HL-60 (cell line): ENCODE results near the gene PCSK5.

ENCODE experiments used
- DNase-seq, 2 experiments: peaks; one replicate each; pipeline ENCODE4 v3.0.0-alpha.2; 2010 to 2020; ENCODE audit warnings: low read depth in 1 of 2, low spot score in 1 of 2
- H3K27ac ChIP-seq: fragments of 250-450 bp; sonication (Bioruptor Pico); replicated peaks from 2 replicates; pipeline ENCODE4 v1.5.1; 2020; ENCODE audit warnings: mild to moderate bottlenecking, moderate library complexity
- H3K27me3 ChIP-seq: fragments of 250-450 bp; sonication (Bioruptor Pico); 2 replicates; pipeline ENCODE4 v1.5.1; 2021; ENCODE audit warnings: mild to moderate bottlenecking, moderate library complexity; ENCODE audit not compliant: insufficient read depth, poor library complexity, severe bottlenecking
- H3K4me3 ChIP-seq: replicated peaks from 2 replicates; pipeline ENCODE4 v1.5.1; 2011; ENCODE audit warnings: mild to moderate bottlenecking, control low read depth, low read length; ENCODE audit not compliant: insufficient read depth
- GABPA ChIP-seq: IDR thresholded peaks from 2 replicates; pipeline ENCODE4 v1.6.1; 2012; ENCODE audit warnings: low read depth
- POLR2AphosphoS5 ChIP-seq: IDR thresholded peaks from 2 replicates; pipeline ENCODE4 v1.6.1; 2012; ENCODE audit warnings: low read depth
- REST ChIP-seq: IDR thresholded peaks from 2 replicates; pipeline ENCODE4 v1.6.1; 2012; ENCODE audit warnings: low read depth; ENCODE audit not compliant: insufficient replicate concordance
- SPI1 ChIP-seq: IDR thresholded peaks from 2 replicates; pipeline ENCODE4 v1.6.1; 2012; ENCODE audit warnings: low read depth, mild to moderate bottlenecking, borderline replicate concordance
- TF ChIP-seq, protein P1 (sequence below): IDR thresholded peaks from one replicate; pipeline ENCODE4 v1.5.1; 2011; ENCODE audit warnings: low read length, control low read depth, inconsistent platforms; ENCODE audit not compliant: insufficient read depth

PCSK5 gene

DNA sequence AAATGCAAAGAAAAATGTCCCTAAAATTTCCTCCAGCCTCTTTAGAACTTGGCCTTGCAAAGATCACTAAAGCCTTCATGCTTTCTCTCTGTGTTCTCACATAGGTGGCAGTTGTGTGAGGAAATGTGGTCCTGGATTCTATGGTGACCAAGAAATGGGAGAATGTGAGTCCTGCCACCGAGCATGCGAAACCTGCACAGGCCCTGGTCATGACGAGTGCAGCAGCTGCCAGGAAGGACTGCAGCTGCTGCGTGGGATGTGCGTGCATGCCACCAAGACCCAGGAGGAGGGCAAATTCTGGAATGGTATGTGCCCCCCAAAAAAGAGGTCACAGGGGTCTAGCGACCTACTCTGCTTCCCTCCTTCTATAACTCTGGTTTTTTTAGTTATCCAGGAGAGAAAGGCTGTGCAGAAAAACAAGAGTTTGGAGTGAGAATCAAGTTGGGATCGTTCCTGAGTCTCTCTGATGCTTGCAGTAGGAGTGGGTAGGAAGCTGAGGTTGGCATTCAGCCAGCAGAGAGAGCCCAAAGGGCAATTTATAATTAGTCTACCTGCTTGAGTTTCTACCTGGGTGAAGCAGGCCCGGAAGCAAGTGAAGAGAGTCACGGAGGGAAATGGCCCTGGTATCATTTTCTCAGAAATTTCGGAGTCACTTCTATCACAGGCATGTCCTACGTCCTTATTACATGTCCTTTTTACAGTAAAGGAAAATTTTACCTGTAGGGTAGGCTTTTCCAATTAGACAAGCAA is 406.3 kb downstream of the PCSK5 start:
- no peak overlapping the region for H3K27ac ChIP-seq
- DNase-seq, result no peak
- H3K4me3 ChIP-seq, result no peak overlapping the region
- H3K27me3 ChIP-seq, result no peaks in the 10 kb centered on the region
- TF ChIP-seq SPI1 (no peak), POLR2AphosphoS5 (no peak), REST (no peak), GABPA (no peak)
- TF ChIP-seq, protein P1, sequence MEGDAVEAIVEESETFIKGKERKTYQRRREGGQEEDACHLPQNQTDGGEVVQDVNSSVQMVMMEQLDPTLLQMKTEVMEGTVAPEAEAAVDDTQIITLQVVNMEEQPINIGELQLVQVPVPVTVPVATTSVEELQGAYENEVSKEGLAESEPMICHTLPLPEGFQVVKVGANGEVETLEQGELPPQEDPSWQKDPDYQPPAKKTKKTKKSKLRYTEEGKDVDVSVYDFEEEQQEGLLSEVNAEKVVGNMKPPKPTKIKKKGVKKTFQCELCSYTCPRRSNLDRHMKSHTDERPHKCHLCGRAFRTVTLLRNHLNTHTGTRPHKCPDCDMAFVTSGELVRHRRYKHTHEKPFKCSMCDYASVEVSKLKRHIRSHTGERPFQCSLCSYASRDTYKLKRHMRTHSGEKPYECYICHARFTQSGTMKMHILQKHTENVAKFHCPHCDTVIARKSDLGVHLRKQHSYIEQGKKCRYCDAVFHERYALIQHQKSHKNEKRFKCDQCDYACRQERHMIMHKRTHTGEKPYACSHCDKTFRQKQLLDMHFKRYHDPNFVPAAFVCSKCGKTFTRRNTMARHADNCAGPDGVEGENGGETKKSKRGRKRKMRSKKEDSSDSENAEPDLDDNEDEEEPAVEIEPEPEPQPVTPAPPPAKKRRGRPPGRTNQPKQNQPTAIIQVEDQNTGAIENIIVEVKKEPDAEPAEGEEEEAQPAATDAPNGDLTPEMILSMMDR, result no peak

DNA sequence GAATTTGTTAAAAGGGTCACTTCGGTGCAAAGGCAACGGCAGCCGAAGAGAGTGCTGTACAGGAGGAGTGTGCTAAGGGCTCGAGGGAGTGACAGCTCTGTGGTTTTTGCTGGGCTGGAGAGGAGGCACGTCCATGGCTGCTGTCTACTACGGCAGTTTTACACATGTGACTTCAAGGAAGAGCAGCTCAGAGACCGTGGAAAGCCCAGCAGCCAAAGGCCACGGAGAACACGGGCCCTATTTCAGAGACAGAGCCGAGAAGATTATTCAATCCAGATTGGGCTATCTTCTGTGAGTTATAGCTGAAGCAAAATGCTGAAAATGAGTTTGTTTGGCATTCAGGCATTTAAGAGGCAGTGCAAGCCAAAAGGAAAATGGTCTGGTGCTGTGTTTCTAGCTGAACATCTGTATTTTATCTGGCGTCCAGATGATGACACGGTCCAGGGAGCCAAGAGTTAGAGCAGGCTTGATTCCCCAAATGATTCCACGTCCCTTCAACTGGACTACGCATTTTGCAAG is 407.3 kb downstream of the PCSK5 start:
- peak in 1 of 2 experiments; percentile 44 for DNase-seq
- TF ChIP-seq, protein P1, result no peak
- no peak for TF ChIP-seq POLR2AphosphoS5
- TF ChIP-seq REST, result no peak
- TF ChIP-seq GABPA, result no peak
- no peak for TF ChIP-seq SPI1
- H3K4me3 ChIP-seq, result no peak overlapping the region

DNA sequence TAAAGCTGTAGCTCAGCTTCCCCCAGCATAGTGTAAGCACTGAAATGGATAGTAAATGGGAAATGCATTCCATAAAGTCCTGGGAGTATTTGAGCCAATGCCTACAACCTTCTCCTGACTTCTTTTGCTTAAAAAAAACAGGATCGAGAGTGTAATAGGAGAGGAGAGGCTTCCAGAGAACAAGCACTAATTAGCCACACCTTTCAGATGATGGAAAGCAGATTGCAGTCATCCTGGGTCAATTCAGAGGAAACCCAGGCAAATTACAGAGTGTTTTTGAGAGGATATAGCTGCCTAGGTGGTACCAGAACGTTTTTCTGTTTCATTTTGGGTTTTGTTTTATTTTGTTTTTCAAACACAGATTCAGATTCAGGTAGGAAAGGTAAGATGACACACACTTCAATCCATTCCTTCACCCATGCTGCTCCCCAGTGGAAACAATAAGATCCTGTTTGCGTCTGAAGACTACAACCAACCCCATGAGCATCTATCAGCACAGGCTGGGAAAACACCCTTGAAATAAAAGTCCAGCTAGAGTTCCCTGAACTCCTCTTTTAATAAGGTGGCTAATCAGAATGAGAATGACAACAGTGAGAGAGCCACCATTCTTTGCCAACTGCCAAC is 408.2 kb downstream of the PCSK5 start:
- no peaks in the 10 kb centered on the region for H3K27me3 ChIP-seq
- no peak for DNase-seq
- no peak for TF ChIP-seq GABPA
- TF ChIP-seq SPI1, result no peak
- no peak for TF ChIP-seq REST
- TF ChIP-seq, protein P1, result no peak
- TF ChIP-seq POLR2AphosphoS5, result no peak
- H3K27ac ChIP-seq, result no peak overlapping the region
- no peak overlapping the region for H3K4me3 ChIP-seq

More for the DNA sequence above, 407.3 kb downstream of the PCSK5 start:
- no peaks in the 10 kb centered on the region for H3K27me3 ChIP-seq
- no peak overlapping the region for H3K27ac ChIP-seq
